ENCODE results near the gene TPRG1.

Gene TPRG1

GRCh38 chr3:189286916-189287315, 115.1 kb downstream of the TPRG1 start:
- FAIRE-seq, result no peak

DNA sequence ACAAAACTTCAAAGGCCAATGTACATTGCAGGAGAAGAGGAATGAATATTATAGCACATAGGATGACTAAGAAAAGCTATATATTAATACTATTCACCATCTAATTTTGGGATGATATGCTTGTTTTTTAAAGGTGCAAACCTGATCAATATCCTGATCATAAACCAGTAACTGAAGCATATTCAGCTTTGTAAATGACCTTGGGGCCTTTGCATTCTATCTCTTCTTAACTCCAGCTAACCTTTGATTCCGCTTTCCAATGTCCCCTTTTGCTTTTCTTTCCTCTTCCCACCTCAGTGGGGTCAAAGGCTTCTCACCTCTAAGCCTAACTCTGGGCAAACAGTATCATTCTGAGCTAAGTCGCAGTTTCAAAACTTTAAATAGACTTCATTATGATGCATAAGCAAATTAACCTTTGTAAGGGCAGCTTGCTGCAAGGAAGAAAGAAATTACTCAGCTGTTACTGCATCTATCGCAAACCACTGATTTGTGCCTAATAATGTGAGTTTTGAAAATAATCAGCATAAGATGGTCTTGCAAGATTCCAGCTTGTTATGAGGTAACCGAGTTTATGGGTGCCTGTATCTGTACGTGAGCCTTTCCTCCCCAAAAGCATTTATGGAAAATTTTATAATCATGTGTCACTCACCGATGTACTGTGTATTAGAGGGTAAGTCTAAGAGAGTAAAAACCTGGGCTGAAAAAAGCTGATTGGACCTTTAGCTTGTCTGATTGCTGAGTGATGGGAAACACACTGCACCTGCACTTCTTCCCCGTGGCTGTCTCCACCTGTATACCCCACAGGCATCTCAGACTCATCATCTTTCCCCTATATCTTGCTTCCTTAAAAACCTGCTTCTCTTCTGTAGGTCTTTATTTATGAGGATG, 116.8 kb downstream of the TPRG1 start:
- no peak for FAIRE-seq

GRCh38 chr3:189289251-189289650, 117.5 kb downstream of the TPRG1 start:
- no peak for FAIRE-seq

DNA sequence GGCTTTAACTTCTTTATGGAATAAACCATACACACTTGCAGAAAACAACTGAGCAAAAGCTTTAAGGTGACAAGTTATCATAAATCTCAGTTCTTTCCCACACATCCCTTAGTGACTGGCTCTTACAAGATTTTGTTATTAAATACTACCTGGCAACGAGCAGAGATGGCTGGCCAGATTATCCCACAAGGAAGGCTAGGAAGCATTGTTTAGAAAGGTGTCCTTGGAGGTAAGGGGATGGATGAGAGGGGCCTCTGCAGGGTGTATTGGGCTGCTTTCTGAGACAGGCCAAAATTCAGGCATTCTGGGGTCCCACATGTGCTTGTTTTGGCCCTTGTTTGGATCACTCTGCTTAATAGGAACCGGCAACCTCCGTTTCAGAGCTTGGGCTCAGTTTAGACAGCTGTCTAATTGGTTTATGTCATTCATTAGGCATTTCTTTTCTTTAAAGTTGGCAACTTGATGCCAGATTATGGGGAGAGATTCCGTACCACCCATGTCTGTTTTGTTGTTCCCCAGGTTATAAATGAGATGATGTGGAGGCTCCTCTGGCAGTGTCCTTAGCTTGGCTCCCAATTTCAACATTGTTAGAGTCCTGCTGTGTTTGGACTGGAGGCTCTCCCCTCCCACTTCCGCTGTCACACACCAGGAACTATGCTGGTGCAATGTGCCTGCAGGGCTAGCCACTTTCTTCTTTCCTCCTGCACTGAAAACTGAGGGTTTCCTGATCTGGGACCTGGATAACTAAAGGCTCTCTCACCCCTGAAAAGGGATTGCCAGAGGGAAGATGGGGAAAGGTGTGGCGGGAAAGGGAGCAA, 121.1 kb downstream of the TPRG1 start:
- no peak for FAIRE-seq

DNA sequence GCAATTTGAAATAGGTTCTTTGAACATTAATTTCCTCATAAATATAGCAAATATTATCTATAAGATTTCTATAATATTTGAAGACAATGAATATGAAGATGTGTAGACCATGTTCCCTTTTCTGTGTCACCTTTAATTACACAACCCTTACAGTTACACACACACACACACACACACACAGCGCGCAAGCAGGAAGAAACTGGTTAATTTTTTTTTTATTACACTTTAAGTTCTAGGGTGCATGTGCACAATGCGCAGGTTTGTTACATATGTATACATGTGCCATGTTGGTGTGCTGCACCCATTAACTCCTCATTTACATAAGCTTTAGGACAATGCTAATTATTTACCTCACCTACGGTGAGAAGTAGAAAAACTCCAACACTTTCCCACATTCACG, 122.9 kb downstream of the TPRG1 start:
- no peak for FAIRE-seq

- no peak for FAIRE-seq
Measured at GRCh38 chr3:189295089-189295488, 123.3 kb downstream of the TPRG1 start.

DNA sequence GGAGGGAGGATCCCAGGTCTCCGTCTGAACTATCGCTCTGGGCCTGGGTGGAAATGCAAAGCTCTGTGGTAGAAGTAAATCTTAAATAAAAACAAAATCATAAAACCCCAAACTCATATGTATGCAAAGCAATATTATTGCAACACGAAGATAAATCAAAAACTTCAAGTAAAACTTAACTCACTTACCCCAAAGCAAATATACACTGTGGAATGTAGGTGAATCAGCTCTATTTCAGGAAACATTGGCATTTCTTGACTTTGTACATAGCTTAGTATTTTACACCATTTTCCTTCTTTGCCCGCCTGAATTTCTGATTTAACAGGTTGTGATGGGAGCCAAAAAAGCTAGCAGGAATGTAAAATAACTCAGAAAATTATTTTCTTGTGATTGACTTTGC, 126.2 kb downstream of the TPRG1 start:
- no peak for FAIRE-seq

DNA sequence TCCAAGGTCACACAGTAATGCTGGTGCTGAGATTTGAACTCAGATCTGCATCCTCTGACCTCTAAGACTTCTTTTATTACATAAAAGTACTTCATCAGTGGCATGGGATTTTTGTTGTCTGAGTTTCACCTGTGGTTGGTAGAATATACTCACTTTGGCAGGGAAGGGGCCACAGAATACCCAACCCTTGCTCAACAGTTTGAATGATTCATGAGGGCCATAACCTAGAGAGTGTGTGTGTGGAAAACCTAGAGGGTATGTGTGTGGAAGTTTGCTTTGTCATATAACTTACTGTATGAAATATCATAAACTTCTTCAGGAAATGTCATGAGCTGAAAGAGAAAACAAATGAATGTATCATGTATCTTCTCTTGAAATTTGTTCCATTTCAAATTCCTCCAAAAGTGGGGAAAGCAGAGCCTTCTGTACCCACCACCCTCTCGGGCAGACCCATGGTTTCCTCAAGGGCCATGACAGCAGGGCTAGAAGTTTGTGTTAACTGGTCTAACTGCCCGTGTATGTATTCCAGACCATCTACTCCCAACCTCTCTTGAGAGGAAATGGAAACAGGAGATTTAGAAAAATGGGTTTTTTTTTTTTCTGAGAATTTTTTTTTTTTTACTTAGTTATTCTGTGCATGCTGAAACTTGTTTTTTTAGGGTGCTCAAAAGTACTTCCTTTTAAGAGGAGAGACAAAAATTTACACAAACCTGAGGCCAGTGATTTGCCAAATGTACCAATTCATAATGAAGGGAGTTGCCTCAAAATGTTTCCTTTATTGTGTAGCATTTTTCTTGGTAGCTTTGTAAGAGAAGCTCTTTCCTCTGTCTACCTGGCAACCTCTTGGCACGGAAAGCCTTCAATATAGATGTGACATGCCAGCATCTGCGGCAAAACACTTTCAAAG, 127.0 kb downstream of the TPRG1 start:
- FAIRE-seq, result no peak

GRCh38 chr3:189300345-189300744, 128.6 kb downstream of the TPRG1 start:
- no peak for FAIRE-seq

- no peak for FAIRE-seq
Measured at GRCh38 chr3:189301479-189301878, 129.7 kb downstream of the TPRG1 start.

DNA sequence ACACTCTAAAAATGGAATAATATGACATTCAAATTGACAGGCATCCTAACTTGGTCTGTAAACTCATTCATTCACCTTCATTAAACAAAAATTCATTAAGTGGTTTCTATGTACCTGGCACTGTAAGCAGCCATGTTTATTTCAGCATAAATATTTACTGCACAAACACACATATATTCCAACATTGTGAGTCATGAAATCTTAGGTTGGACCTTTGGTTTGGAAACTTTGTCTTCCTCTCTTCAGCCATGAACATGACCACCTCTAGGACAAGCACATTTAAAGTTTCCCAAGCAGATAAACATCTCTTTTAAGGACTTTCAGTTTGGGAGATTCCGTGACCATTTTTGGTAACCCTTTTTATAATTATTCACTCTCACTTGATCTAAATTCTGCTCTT, 131.8 kb downstream of the TPRG1 start:
- no peak for FAIRE-seq

DNA sequence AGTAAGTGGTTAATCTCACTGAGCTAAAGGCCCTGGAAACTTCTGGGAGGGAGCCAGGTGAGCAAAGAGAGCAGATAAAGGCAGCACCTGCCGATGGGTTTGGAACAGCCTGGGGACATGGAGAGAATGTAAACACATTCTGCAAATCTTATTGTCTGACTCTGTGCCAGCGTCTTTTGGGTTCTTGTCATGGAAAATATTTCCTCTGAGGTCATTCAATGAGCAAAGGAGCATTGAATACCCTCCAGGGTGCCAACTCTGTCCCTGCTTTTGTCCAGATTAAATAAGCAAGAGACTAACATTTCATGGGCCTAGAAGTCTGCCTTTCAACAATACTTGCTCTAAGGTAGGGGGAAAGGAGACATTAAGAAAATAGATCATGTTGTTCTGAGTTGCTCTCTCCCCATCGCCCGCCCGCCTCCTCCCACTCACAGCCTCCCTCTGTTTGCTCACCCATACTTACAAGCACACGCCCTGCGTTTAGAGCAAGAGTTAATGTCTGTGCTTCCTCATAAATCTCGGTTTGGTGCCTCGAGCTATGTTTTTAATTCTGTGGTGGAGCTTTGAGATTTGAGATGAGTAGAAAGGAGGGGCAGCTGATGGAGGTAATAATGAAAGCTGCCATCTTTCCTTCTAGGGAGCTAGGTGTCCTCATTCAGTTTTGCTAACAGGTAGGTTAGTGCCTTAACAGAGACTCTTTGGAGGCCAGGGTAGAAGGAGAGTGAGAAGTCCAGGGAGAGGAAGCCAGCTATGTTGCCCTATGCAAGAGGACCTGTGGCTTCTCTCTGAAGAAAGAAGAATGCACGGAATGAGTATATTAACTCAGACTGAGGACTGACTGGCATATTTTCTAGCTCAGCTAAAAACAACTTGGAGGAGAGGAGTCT, 132.9 kb downstream of the TPRG1 start:
- no peak for FAIRE-seq

DNA sequence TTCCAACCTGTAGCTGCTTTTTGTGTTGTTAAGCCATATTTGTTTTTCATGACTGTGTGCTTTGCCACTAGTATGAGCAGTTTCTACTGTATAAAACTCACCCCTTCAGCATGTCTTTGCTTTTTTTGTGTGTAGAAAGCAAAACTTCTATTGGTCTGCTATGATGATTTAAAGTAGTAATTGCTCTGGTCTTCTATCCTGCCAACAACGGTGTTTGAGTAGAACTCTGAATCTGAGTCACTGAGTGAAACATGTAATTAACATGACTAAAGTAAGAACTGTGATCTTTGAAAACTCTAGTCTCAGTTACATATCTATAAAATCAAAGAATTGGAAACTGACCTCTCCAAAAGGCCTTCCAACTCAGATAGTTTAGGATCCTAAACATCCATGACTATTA, 133.6 kb downstream of the TPRG1 start:
- no peak for FAIRE-seq

DNA sequence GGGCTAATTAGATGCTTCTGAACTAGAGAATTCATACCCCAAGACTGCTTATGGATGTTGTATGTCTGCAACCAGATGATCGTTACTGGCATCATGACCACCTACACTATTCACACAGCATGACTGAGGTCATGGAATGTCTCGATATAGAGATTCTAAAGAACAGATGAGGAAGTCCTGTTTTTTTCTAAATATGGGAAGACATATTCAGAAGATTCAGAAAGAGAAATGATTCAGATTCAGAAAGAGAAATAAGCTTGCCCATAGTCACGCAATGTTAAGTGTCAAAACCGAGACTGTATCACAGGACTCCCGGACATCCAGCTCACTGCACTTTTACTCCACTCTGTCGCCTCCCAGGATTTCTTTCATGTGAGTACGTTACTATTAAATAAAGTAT, 136.2 kb downstream of the TPRG1 start:
- no peak for FAIRE-seq

DNA sequence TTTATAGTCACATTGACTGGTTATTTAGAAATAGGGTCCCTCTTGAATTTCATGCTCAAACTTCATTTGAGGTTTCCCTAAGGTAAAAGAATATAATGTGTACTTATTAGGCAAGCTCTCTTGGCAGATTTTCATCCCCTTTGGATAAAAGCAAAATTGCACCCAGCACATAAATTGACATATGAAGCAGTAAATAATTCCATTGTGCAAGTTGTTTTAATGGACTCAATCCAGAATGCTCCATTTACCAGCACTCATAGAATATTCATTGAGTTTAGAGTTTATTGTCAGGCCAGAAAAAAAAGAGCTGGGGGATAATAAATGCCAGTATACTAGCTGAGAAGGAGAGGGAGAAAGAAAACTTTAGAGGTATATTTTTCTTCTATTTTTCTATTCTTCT, 136.8 kb downstream of the TPRG1 start:
- no peak for FAIRE-seq

DNA sequence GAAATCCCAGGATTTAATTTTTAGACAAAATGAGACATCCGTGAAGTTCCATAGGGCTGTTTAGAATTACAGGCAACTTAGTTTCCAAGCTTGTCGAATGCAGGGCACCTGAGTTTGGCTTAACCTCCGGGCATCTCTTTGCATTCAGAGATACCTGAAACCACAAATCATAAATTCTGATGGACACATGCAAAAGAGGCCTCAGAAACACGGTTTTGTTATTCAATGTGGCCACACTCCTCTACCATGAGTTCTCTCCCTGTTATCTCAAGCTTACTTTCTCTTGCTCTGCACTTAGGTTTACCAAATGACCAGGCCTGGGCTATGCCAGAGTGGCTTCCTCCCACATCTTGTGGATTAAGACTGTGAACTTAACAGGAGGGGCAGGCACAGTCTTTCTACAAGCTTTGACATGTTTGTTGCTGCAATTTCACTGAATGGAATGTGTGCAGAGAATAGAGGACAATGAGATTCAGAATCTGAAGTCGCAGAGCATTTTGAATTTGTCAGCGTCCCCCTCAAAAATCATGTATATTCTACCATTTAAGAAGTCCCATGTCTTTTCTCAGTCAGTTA, 137.7 kb downstream of the TPRG1 start:
- no peak for FAIRE-seq

- no peak for FAIRE-seq
Measured at GRCh38 chr3:189311521-189311920, 139.8 kb downstream of the TPRG1 start.

- no peak for FAIRE-seq
Measured at GRCh38 chr3:189312866-189313265, 141.1 kb downstream of the TPRG1 start.

GRCh38 chr3:189316296-189317019, 144.7 kb downstream of the TPRG1 start:
- FAIRE-seq, result no peak

GRCh38 chr3:189317911-189318310, 146.1 kb downstream of the TPRG1 start:
- no peak for FAIRE-seq

DNA sequence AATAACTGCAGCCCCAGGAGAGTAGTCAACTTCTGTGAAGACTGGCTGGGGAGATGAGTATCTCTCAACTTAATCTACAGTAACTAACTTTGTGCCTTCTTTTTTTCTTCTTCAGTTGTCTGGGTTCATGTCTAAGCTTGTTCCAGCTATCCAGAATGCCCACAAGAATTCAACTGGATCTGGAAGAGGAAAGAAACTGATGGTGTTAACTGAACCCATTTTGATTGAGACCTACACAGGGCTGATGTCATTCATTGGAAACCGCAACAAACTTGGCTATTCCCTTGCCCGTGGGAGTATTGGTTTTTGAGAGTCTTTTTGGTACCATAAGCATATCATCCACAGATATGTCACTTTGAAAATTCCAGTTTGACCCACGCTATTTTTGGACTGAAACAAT, 148.7 kb downstream of the TPRG1 start:
- no peak for FAIRE-seq

All from G401.6 (cell line).